DND-41 (cell line): ENCODE results near the gene TMED1.

ENCODE experiments used
- ATAC-seq: fragments of 200-7000 bp; cut with Tn5 transposase; 3 replicates; pipeline ENCODE4 v1.9.1; 2021; ENCODE audit warnings: low read depth; ENCODE audit not compliant: insufficient read depth
- DNase-seq: peaks from one replicate; pipeline ENCODE4 v3.0.0-alpha.2; 2020
- H2AFZ ChIP-seq: 2 replicates; pipeline ENCODE4 v1.6.0; 2012; ENCODE audit warnings: low read depth, low read length
- H3K27ac ChIP-seq: 2 replicates; pipeline ENCODE4 v1.5.1; 2012; ENCODE audit warnings: low read length, inconsistent platforms
- H3K27me3 ChIP-seq: fragments of 200-600 bp; sonication (generic); 2 replicates; pipeline ENCODE4 v1.6.0; 2012; ENCODE audit warnings: low read length, mild to moderate bottlenecking, inconsistent platforms; ENCODE audit not compliant: insufficient read depth, poor library complexity
- H3K36me3 ChIP-seq: 2 replicates; pipeline ENCODE4 v1.5.1; 2012; ENCODE audit warnings: low read length, inconsistent platforms; ENCODE audit not compliant: insufficient read depth
- H3K4me1 ChIP-seq: 2 replicates; pipeline ENCODE4 v1.5.1; 2012; ENCODE audit warnings: mild to moderate bottlenecking, low read length; ENCODE audit not compliant: insufficient read depth
- H3K4me2 ChIP-seq: 2 replicates; pipeline ENCODE4 v1.6.0; 2012; ENCODE audit warnings: mild to moderate bottlenecking, moderate library complexity, low read length, inconsistent platforms; ENCODE audit not compliant: insufficient read depth
- H3K4me3 ChIP-seq, 2 experiments: fragments of 200-600 bp in 1 of 2; shearing (Covaris generic) in 1 of 2; 2 replicates each; pipeline ENCODE4 v1.5.1; 2012 to 2016; ENCODE audit warnings: inconsistent platforms in 2 of 2, low read length in 2 of 2, mild to moderate bottlenecking in 2 of 2, low read depth in 1 of 2, moderate library complexity in 1 of 2
- H3K79me2 ChIP-seq: 2 replicates; pipeline ENCODE4 v1.6.0; 2012; ENCODE audit warnings: low read length, inconsistent platforms; ENCODE audit not compliant: insufficient read depth
- H3K9ac ChIP-seq: 2 replicates; pipeline ENCODE4 v1.6.0; 2012; ENCODE audit warnings: low read depth, mild to moderate bottlenecking, inconsistent platforms, low read length, moderate library complexity
- H3K9me3 ChIP-seq: 2 replicates; pipeline ENCODE4 v1.5.1; 2012; ENCODE audit warnings: low read length, moderate library complexity, mild to moderate bottlenecking, inconsistent platforms; ENCODE audit not compliant: insufficient read depth, severe bottlenecking
- H4K20me1 ChIP-seq: 2 replicates; pipeline ENCODE4 v1.6.0; 2012; ENCODE audit warnings: low read length; ENCODE audit not compliant: insufficient read depth
- EZH2 ChIP-seq: IDR thresholded peaks from 3 replicates; pipeline ENCODE4 v1.6.1; 2012; ENCODE audit warnings: borderline replicate concordance, low read depth, mild to moderate bottlenecking, moderate library complexity, low read length, inconsistent platforms; ENCODE audit not compliant: severe bottlenecking
- TF ChIP-seq, protein P1 (sequence below): IDR thresholded peaks from 2 replicates; pipeline ENCODE4 v1.5.1; 2012; ENCODE audit warnings: borderline replicate concordance, low read length, moderate library complexity, mild to moderate bottlenecking; ENCODE audit not compliant: poor library complexity, severe bottlenecking; ENCODE audit errors: extremely low read depth

Gene TMED1

DNA sequence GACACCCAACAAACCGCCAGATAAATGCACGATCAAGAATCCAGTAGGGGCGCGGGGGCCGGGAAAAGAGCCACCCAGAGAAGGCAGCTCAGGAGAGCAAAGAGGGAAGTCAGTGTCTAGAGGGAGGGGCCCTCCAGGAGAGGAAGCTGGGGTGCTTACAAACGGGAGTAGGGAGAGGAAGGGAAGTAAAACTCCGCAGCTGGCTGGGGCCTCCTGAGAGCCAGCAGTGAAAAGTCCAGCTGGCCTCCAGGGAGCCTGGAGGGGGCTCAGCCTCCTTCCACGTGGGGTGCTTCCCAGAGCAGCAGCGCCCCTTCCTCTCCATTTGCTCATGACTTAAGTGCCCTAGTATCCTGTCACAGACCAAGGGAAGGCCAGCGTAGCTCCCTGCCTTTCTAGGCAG is 51.8 kb downstream of the TMED1 start:
- Histone ChIP-seq H3K4me2 (no peak overlapping the region), H3K27me3 (no peaks in the 10 kb centered on the region), H3K4me3 (no peak overlapping the region), H3K9ac (no peak overlapping the region), H4K20me1 (0 out of 2 replicates have a peak, but pooled peaks cover 6% of the 10 kb centered on the region), H3K4me1 (no peaks in the 10 kb centered on the region), H3K9me3 (no peaks in the 10 kb centered on the region), H3K27ac (no peak overlapping the region), H3K36me3 (peaks cover 92% of the 10 kb centered on the region), H2AFZ (no peak overlapping the region), H3K79me2 (no peaks in the 10 kb centered on the region)
- ATAC-seq (no peak), DNase-seq (no peak)
- TF ChIP-seq, protein P1, sequence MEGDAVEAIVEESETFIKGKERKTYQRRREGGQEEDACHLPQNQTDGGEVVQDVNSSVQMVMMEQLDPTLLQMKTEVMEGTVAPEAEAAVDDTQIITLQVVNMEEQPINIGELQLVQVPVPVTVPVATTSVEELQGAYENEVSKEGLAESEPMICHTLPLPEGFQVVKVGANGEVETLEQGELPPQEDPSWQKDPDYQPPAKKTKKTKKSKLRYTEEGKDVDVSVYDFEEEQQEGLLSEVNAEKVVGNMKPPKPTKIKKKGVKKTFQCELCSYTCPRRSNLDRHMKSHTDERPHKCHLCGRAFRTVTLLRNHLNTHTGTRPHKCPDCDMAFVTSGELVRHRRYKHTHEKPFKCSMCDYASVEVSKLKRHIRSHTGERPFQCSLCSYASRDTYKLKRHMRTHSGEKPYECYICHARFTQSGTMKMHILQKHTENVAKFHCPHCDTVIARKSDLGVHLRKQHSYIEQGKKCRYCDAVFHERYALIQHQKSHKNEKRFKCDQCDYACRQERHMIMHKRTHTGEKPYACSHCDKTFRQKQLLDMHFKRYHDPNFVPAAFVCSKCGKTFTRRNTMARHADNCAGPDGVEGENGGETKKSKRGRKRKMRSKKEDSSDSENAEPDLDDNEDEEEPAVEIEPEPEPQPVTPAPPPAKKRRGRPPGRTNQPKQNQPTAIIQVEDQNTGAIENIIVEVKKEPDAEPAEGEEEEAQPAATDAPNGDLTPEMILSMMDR, result no peak
- TF ChIP-seq EZH2, result no peak

DNA sequence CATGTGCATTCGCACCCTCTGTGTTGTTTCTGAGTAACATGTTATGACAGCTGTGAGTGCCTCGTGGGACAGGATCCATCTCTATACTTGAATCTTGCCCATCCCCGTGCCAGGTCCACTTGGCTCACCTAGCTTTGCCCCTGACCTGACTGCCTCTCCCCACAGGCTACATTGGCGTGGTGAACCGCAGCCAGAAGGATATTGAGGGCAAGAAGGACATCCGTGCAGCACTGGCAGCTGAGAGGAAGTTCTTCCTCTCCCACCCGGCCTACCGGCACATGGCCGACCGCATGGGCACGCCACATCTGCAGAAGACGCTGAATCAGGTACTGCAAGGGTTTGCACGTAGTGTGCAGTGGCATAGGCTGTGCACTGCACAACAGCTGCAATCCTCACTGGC is 53.2 kb downstream of the TMED1 start:
- DNase-seq (no peak), ATAC-seq (no peak)
- no peak overlapping the region for H3K4me2 ChIP-seq
- no peak overlapping the region for H3K4me3 ChIP-seq
- TF ChIP-seq, protein P1, result no peak
- no peak for TF ChIP-seq EZH2
- no peaks in the 10 kb centered on the region for H3K27me3 ChIP-seq
- H2AFZ ChIP-seq, result no peak overlapping the region
- no peaks in the 10 kb centered on the region for H3K9me3 ChIP-seq
- H3K4me1 ChIP-seq, result no peaks in the 10 kb centered on the region
- peaks cover 89% of the 10 kb centered on the region for H3K36me3 ChIP-seq
- H4K20me1 ChIP-seq, result 0 out of 2 replicates have a peak, but pooled peaks cover 3% of the 10 kb centered on the region
- H3K79me2 ChIP-seq, result no peaks in the 10 kb centered on the region
- no peak overlapping the region for H3K27ac ChIP-seq
- no peak overlapping the region for H3K9ac ChIP-seq
